Tibial artery (tissue), 4 donors: ENCODE data around the gene ARAP1.

Source experiments
- DNase-seq, 2 donors: peaks; one replicate each; pipeline ENCODE4 v3.0.0-alpha.2; 2019
- H3K27ac ChIP-seq, 2 donors: fragments of 200-600 bp; sonication (generic) in 1 of 2; 1 replicate in 1 of 2; 2 replicates in 1 of 2; pipeline ENCODE4 v1.5.1; 2018 to 2019; ENCODE audit warnings: mild to moderate bottlenecking in 1 of 2
- H3K27me3 ChIP-seq, 2 donors: fragments of 200-600 bp; sonication (generic) in 1 of 2; one replicate each; pipeline versions ENCODE4 v1.5.1 to v1.6.0; 2016 to 2019
- H3K36me3 ChIP-seq, 3 donors: fragments of 200-600 bp; sonication (generic) in 2 of 3; one replicate each; pipeline ENCODE4 v1.5.1; 2016 to 2019; ENCODE audit warnings: mild to moderate bottlenecking in 2 of 3
- H3K4me1 ChIP-seq, 4 donors: fragments of 200-600 bp; sonication (generic) in 2 of 4; 1 replicate in 3 of 4; 2 replicates in 1 of 4; pipeline ENCODE4 v1.5.1; 2016 to 2019
- H3K4me3 ChIP-seq, 2 donors: fragments of 200-600 bp; sonication (generic) in 1 of 2; 1 replicate in 1 of 2; 2 replicates in 1 of 2; pipeline ENCODE4 v1.5.1; 2018 to 2019; ENCODE audit warnings: mild to moderate bottlenecking in 2 of 2
- H3K9me3 ChIP-seq, 3 donors: fragments of 200-600 bp; sonication (generic) in 1 of 3; one replicate each; pipeline ENCODE4 v1.5.1; 2016 to 2019
- intact Hi-C: fragments of 100-400 bp; cut with DNase I; formaldehyde crosslinking; loops from one replicate; pipeline ENCODE4 v1.15.0; 2023; ENCODE audit warnings: low total_unique reads
- TF ChIP-seq, protein P1 (sequence below), 2 experiments: fragments of 200-600 bp in 1 of 2; fragments of 450-650 bp in 1 of 2; IDR thresholded peaks; one replicate each; pipeline ENCODE4 v1.5.1; 2017 to 2019; ENCODE audit warnings: antibody characterized with exemption in 2 of 2, mild to moderate bottlenecking in 1 of 2, moderate library complexity in 1 of 2

ARAP1 gene

DNA sequence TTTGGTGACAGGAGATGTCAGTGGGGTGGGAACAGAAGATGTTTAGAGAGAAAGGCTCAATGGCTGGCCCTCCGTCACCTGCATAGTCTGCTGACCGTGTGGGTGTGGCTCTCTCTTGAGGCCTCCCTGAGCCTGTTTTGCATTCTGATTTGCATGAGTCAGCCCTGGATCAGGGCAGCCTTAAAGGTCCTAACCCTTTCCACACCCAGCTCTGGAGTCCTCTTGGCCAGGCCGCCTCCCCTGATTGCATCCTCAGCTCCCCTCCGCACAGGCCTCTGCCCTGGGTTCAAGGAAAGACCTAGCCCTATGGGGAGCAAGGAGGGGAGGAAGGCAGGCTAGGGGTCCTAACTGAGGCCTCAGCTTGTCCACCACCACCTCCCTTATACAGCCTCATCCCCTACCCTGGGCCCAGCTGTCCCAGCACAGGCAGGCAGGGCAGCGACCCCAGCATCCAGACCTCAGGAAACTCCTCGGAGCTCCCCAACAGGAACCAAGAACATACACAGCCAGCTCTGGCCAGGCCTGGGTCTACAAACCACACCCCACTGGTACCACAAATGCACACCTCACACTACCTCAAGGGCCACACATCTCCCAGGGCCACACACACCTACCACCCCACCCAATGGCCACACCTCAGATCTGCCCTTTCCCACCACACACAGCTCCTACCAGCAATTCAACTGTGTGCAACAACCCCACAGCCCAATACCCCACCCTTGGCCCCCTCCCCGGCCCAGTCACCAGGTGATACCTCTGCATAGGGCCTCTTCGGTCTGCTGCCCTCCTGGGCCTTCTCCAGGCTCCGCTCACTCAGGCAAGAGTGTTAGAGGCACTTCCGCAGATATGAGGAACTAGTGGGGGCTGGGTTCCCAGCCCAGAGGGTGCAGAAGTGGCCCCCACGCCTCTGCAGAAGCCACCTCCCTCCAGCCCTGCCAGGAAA is 13.7 kb downstream of the ARAP1 start:
- Histone ChIP-seq H3K36me3 (no peaks in the 10 kb centered on the region), H3K27ac (peak overlapping the region in 1 of 2 donors; percentile 3), H3K9me3 (no peaks in the 10 kb centered on the region), H3K27me3 (no peaks in the 10 kb centered on the region), H3K4me3 (peak overlapping the region in 1 of 2 donors; percentile 24), H3K4me1 (peaks cover 0 to 8% (median 0%) of the 10 kb centered on the region in 4 donors)
- no peak for DNase-seq
- TF ChIP-seq, protein P1, sequence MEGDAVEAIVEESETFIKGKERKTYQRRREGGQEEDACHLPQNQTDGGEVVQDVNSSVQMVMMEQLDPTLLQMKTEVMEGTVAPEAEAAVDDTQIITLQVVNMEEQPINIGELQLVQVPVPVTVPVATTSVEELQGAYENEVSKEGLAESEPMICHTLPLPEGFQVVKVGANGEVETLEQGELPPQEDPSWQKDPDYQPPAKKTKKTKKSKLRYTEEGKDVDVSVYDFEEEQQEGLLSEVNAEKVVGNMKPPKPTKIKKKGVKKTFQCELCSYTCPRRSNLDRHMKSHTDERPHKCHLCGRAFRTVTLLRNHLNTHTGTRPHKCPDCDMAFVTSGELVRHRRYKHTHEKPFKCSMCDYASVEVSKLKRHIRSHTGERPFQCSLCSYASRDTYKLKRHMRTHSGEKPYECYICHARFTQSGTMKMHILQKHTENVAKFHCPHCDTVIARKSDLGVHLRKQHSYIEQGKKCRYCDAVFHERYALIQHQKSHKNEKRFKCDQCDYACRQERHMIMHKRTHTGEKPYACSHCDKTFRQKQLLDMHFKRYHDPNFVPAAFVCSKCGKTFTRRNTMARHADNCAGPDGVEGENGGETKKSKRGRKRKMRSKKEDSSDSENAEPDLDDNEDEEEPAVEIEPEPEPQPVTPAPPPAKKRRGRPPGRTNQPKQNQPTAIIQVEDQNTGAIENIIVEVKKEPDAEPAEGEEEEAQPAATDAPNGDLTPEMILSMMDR (IDR thresholded peaks at IDR 0.05), result no peak
- intact Hi-C loops, result no loop called here

- Histone ChIP-seq H3K36me3 (no peaks in the 10 kb centered on the region), H3K27ac (no peak overlapping the region), H3K4me3 (no peak overlapping the region), H3K4me1 (peaks cover 0 to 6% (median 0%) of the 10 kb centered on the region in 4 donors), H3K27me3 (no peaks in the 10 kb centered on the region), H3K9me3 (no peaks in the 10 kb centered on the region)
- DNase-seq, result no peak
- TF ChIP-seq, protein P1 (IDR thresholded peaks at IDR 0.05), result no peak
- intact Hi-C loops, result no loop called here
Measured at GRCh38 chr11:72737336-72737735, 14.9 kb downstream of the ARAP1 start.

GRCh38 chr11:72736452-72737069 is 15.6 kb downstream of the ARAP1 start:
- intact Hi-C loops, result no loop called here
- H3K27ac ChIP-seq, result no peak overlapping the region
- TF ChIP-seq, protein P1 (IDR thresholded peaks at IDR 0.05), result no peak
- no peaks in the 10 kb centered on the region for H3K9me3 ChIP-seq
- H3K4me3 ChIP-seq, result no peak overlapping the region
- peak in 1 of 2 donors; percentile 71 for DNase-seq
- peaks cover 0 to 3% (median 0%) of the 10 kb centered on the region in 4 donors for H3K4me1 ChIP-seq
- H3K36me3 ChIP-seq, result no peaks in the 10 kb centered on the region
- no peaks in the 10 kb centered on the region for H3K27me3 ChIP-seq

GRCh38 chr11:72735495-72736027 is 16.6 kb downstream of the ARAP1 start:
- Histone ChIP-seq H3K4me1 (no peaks in the 10 kb centered on the region), H3K4me3 (no peak overlapping the region), H3K27me3 (no peaks in the 10 kb centered on the region), H3K27ac (no peak overlapping the region), H3K36me3 (no peaks in the 10 kb centered on the region), H3K9me3 (no peaks in the 10 kb centered on the region)
- TF ChIP-seq, protein P1 (IDR thresholded peaks at IDR 0.05), result no peak
- intact Hi-C loops, result no loop called here
- DNase-seq, result no peak

DNA sequence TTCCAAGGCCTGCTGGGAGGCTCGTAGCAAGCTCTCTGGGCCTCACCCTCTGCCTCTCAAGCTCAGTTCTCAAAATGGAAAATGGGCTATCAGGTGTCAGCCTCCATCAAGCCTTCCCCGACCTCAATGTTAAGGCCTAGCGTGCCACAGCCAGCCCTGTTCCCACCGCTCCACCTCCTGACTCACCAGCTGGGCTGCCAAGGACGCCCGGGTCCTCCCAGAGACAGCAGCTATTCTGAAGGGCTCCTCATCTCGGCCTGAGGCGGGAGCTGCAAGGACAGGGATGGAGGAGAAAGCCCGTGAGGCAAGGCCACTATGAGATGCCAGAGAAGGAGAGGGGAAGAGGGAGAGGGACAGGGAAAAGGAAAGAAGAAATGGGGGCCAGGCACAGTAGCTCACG is 19.9 kb downstream of the ARAP1 start:
- Histone ChIP-seq H3K27ac (no peak overlapping the region), H3K36me3 (no peaks in the 10 kb centered on the region), H3K9me3 (no peaks in the 10 kb centered on the region), H3K4me1 (no peaks in the 10 kb centered on the region), H3K4me3 (no peak overlapping the region), H3K27me3 (no peaks in the 10 kb centered on the region)
- intact Hi-C loops, result no loop called here
- DNase-seq, result no peak
- TF ChIP-seq, protein P1 (IDR thresholded peaks at IDR 0.05), result no peak
